SK-N-SH treated with all-trans-retinoic acid at 6 μM for 48 hours (cell line): ENCODE measurements around the gene UCMA.
"Not testable (repeated sequence)": the region's sequence is repeated elsewhere in the genome, so short reads cannot be mapped to it uniquely, and the experiment has no call there.

Source experiments
- ATAC-seq: fragments of 200-7000 bp; cut with Tn5 transposase; 3 replicates; pipeline ENCODE4 v1.9.1; 2020; ENCODE audit warnings: mild to moderate bottlenecking, moderate library complexity
- ARNTL ChIP-seq: fragments of 450-650 bp; formaldehyde crosslinking; IDR thresholded peaks from 2 replicates; pipeline ENCODE4 v1.5.0; 2020; ENCODE audit warnings: low read depth, mild to moderate bottlenecking, moderate library complexity, borderline replicate concordance
- BACH2 ChIP-seq: fragments of 250-450 bp; sonication (Bioruptor Pico); IDR thresholded peaks from 2 replicates; pipeline ENCODE4 v1.9.0; 2021; ENCODE audit warnings: mild to moderate bottlenecking, borderline replicate concordance
- CSDC2 ChIP-seq: fragments of 250-450 bp; sonication (Bioruptor Pico); IDR thresholded peaks from 2 replicates; pipeline ENCODE4 v1.5.0; 2020; ENCODE audit warnings: mild to moderate bottlenecking, moderate library complexity
- ESRRG ChIP-seq: fragments of 250-450 bp; sonication (Bioruptor Pico); IDR thresholded peaks from 2 replicates; pipeline ENCODE4 v1.6.1; 2021; ENCODE audit warnings: mild to moderate bottlenecking
- GLIS3 ChIP-seq: fragments of 250-450 bp; sonication (Bioruptor Pico); IDR thresholded peaks from 2 replicates; pipeline ENCODE4 v1.5.0; 2020; ENCODE audit warnings: mild to moderate bottlenecking, moderate library complexity
- ISL1 ChIP-seq: fragments of 250-450 bp; sonication (Bioruptor Pico); IDR thresholded peaks from 2 replicates; pipeline ENCODE4 v2.1.2; 2022; ENCODE audit warnings: mild to moderate bottlenecking, moderate library complexity
- OSR1 ChIP-seq: fragments of 250-450 bp; sonication (Bioruptor Pico); IDR thresholded peaks from 2 replicates; pipeline ENCODE4 v1.8.0; 2022; ENCODE audit warnings: moderate library complexity, mild to moderate bottlenecking, inconsistent platforms
- PPARA ChIP-seq: fragments of 250-450 bp; sonication (Bioruptor Pico); IDR thresholded peaks from 2 replicates; pipeline ENCODE4 v1.5.0; 2020; ENCODE audit warnings: mild to moderate bottlenecking, borderline replicate concordance
- RARB ChIP-seq: fragments of 250-450 bp; sonication (Bioruptor Pico); IDR thresholded peaks from 2 replicates; pipeline ENCODE4 v1.8.0; 2021; ENCODE audit warnings: mild to moderate bottlenecking, moderate library complexity
- TCF4 ChIP-seq: fragments of 250-450 bp; sonication (Bioruptor Pico); IDR thresholded peaks from 2 replicates; pipeline ENCODE4 v1.8.0; 2021; ENCODE audit warnings: mild to moderate bottlenecking, moderate library complexity, borderline replicate concordance
- TOX ChIP-seq: fragments of 250-450 bp; sonication (Bioruptor Pico); IDR thresholded peaks from 2 replicates; pipeline ENCODE4 v1.8.0; 2021; ENCODE audit warnings: mild to moderate bottlenecking, moderate library complexity, borderline replicate concordance
- ZC3H10 ChIP-seq: fragments of 250-450 bp; sonication (Bioruptor Pico); IDR thresholded peaks from 2 replicates; pipeline ENCODE4 v1.5.1; 2021; ENCODE audit warnings: mild to moderate bottlenecking, moderate library complexity
- ZFP3 ChIP-seq: fragments of 250-450 bp; sonication (Bioruptor Pico); IDR thresholded peaks from 2 replicates; pipeline ENCODE4 v1.5.0; 2020; ENCODE audit warnings: mild to moderate bottlenecking, moderate library complexity
- ZFP30 ChIP-seq: fragments of 450-650 bp; formaldehyde crosslinking; IDR thresholded peaks from 2 replicates; pipeline ENCODE4 v1.5.0; 2022; ENCODE audit warnings: mild to moderate bottlenecking, moderate library complexity
- ZNF565 ChIP-seq: fragments of 450-650 bp; formaldehyde crosslinking; conservative IDR thresholded peaks from 2 replicates; pipeline ENCODE4 v1.5.0; 2020; ENCODE audit warnings: low read depth, mild to moderate bottlenecking, moderate library complexity
- ZNF70 ChIP-seq: fragments of 450-650 bp; formaldehyde crosslinking; IDR thresholded peaks from 2 replicates; pipeline ENCODE4 v1.5.0; 2020; ENCODE audit warnings: mild to moderate bottlenecking, moderate library complexity
- ZNF8 ChIP-seq: fragments of 450-650 bp; formaldehyde crosslinking; IDR thresholded peaks from 2 replicates; pipeline ENCODE4 v1.5.0; 2020; ENCODE audit warnings: mild to moderate bottlenecking, moderate library complexity
- TF ChIP-seq, protein P1 (sequence below): fragments of 250-450 bp; sonication (Bioruptor Pico); IDR thresholded peaks from 2 replicates; pipeline ENCODE4 v1.8.0; 2020; ENCODE audit warnings: mild to moderate bottlenecking, moderate library complexity, borderline replicate concordance
- TF ChIP-seq, protein P2 (sequence below): fragments of 250-450 bp; sonication (Bioruptor Pico); IDR thresholded peaks from 2 replicates; pipeline ENCODE4 v1.8.0; 2021; ENCODE audit warnings: low read depth, mild to moderate bottlenecking, moderate library complexity, borderline replicate concordance
- TF ChIP-seq, protein P3 (sequence below): fragments of 250-450 bp; sonication (Bioruptor Pico); IDR thresholded peaks from 2 replicates; pipeline ENCODE4 v1.5.1; 2020; ENCODE audit warnings: low read depth, mild to moderate bottlenecking, moderate library complexity
- TF ChIP-seq, protein P4 (sequence below): fragments of 250-450 bp; sonication (Bioruptor Pico); IDR thresholded peaks from 2 replicates; pipeline ENCODE4 v1.5.1; 2021; ENCODE audit warnings: mild to moderate bottlenecking, moderate library complexity

UCMA gene

DNA sequence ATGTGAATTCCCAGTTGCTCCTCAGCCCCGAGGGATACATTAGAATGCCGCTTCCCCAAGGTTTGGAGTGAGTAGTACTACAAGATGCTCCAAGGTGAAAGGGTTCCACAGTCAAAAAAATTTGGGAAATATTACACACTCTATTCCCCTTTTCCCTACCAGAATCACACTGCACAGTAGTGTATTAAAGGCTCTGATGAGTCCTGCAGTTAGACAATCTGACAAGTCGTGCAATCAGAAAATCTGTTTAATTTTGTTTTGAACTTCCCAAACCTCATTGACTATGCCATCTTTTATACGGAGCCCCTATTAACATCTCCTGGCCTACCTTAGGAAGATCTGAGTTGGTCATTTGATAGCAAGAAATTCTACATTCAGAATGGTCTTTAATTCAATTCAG lies 13.6 kb upstream of the UCMA start:
- TF ChIP-seq BACH2 (CRISPR knock-in tag) = no peak
- TF ChIP-seq ZFP3 (CRISPR knock-in tag) = no peak
- no peak for TF ChIP-seq ZC3H10
- TF ChIP-seq, protein P1, sequence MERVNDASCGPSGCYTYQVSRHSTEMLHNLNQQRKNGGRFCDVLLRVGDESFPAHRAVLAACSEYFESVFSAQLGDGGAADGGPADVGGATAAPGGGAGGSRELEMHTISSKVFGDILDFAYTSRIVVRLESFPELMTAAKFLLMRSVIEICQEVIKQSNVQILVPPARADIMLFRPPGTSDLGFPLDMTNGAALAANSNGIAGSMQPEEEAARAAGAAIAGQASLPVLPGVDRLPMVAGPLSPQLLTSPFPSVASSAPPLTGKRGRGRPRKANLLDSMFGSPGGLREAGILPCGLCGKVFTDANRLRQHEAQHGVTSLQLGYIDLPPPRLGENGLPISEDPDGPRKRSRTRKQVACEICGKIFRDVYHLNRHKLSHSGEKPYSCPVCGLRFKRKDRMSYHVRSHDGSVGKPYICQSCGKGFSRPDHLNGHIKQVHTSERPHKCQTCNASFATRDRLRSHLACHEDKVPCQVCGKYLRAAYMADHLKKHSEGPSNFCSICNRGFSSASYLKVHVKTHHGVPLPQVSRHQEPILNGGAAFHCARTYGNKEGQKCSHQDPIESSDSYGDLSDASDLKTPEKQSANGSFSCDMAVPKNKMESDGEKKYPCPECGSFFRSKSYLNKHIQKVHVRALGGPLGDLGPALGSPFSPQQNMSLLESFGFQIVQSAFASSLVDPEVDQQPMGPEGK (CRISPR knock-in tag) = no peak
- TF ChIP-seq, protein P2, sequence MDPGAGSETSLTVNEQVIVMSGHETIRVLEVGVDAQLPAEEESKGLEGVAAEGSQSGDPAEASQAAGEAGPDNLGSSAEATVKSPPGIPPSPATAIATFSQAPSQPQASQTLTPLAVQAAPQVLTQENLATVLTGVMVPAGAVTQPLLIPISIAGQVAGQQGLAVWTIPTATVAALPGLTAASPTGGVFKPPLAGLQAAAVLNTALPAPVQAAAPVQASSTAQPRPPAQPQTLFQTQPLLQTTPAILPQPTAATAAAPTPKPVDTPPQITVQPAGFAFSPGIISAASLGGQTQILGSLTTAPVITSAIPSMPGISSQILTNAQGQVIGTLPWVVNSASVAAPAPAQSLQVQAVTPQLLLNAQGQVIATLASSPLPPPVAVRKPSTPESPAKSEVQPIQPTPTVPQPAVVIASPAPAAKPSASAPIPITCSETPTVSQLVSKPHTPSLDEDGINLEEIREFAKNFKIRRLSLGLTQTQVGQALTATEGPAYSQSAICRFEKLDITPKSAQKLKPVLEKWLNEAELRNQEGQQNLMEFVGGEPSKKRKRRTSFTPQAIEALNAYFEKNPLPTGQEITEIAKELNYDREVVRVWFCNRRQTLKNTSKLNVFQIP (CRISPR knock-in tag) = no peak
- TF ChIP-seq RARB (CRISPR knock-in tag) = no peak
- no peak for TF ChIP-seq ISL1 (CRISPR knock-in tag)
- TF ChIP-seq PPARA (CRISPR knock-in tag) = no peak
- TF ChIP-seq ZNF565 = no peak
- TF ChIP-seq, protein P3, sequence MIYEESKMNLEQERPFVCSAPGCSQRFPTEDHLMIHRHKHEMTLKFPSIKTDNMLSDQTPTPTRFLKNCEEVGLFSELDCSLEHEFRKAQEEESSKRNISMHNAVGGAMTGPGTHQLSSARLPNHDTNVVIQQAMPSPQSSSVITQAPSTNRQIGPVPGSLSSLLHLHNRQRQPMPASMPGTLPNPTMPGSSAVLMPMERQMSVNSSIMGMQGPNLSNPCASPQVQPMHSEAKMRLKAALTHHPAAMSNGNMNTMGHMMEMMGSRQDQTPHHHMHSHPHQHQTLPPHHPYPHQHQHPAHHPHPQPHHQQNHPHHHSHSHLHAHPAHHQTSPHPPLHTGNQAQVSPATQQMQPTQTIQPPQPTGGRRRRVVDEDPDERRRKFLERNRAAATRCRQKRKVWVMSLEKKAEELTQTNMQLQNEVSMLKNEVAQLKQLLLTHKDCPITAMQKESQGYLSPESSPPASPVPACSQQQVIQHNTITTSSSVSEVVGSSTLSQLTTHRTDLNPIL (CRISPR knock-in tag) = no peak
- no peak for TF ChIP-seq ESRRG (CRISPR knock-in tag)
- TF ChIP-seq TCF4 (CRISPR knock-in tag) = no peak
- ATAC-seq = no peak

DNA sequence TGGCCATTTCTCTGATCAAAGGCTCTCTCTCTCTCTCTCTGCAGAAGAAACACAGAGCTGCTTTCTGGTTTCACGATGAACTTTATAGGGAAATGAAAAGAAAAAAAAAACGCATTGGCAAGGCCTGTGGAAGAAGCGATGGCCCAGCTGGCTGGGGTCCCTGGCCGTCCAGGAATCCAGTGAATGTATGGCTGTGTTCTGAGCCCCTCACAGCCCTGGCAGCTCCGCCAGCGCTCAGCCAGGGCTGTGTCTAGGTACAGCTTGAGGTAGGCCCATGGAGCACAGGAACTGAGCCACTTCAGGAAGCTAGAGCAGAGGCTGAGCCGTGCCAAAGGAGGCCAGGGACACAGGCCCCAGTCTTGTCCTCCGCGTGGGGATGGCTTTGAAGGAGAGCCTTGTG lies 13.1 kb upstream of the UCMA start:
- TF ChIP-seq, protein P4, sequence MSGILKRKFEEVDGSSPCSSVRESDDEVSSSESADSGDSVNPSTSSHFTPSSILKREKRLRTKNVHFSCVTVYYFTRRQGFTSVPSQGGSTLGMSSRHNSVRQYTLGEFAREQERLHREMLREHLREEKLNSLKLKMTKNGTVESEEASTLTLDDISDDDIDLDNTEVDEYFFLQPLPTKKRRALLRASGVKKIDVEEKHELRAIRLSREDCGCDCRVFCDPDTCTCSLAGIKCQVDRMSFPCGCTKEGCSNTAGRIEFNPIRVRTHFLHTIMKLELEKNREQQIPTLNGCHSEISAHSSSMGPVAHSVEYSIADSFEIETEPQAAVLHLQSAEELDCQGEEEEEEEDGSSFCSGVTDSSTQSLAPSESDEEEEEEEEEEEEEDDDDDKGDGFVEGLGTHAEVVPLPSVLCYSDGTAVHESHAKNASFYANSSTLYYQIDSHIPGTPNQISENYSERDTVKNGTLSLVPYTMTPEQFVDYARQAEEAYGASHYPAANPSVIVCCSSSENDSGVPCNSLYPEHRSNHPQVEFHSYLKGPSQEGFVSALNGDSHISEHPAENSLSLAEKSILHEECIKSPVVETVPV (CRISPR knock-in tag) = no peak
- TF ChIP-seq ARNTL (CRISPR knock-in tag) (no peak), ISL1 (CRISPR knock-in tag) (no peak), ZC3H10 (no peak), ZFP30 (CRISPR knock-in tag) (no peak), ZNF565 (no peak), RARB (CRISPR knock-in tag) (no peak), ZFP3 (CRISPR knock-in tag) (no peak), ESRRG (CRISPR knock-in tag) (no peak), ZNF70 (CRISPR knock-in tag) (no peak)
- TF ChIP-seq, protein P1 (CRISPR knock-in tag) = no peak
- ATAC-seq = no peak

DNA sequence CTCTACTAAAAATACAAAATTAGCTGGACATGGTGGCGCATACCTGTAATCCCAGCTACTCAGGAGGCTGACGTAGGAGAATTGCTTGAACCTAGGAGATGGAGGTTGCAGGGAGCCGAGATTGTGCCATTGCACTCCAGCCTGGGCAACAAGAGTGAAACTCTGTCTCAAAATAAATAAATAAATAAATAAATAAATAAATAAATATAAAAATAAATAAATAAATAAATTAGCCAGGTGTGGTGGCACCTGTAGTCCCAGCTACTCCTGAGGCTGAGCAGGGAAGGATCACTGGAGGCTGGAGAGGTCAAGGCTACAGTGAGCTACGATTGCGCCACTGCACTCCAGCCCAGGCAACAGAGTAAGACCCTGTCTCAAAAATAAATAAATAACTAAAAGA lies 8.1 kb upstream of the UCMA start:
- ATAC-seq = not testable (repeated sequence)

DNA sequence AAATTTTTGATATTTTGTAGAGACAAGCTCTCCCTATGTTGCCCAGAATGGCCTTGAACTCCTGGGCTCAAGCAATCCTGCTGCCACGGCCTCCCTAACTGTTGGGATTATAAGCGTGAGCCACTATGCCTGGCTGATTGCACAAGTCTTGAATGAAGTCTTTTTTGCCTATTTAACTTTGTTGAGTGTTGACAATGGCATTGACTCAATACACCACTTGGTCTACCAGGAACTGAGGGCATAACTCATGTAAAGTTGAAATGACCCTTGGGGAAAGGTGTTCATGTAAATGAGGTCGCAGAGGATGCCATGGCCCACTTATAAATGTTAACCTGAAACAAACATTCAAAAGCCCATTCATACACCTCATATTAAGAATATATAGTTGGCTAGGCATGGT lies 7.4 kb upstream of the UCMA start:
- no peak for ATAC-seq
- TF ChIP-seq, protein P1 (CRISPR knock-in tag) = no peak
- TF ChIP-seq ZNF565 = no peak
- TF ChIP-seq ZFP30 (CRISPR knock-in tag) = no peak
- TF ChIP-seq CSDC2 (CRISPR knock-in tag) = no peak
- no peak for TF ChIP-seq ZFP3 (CRISPR knock-in tag)
- TF ChIP-seq GLIS3 (CRISPR knock-in tag) = no peak
- no peak for TF ChIP-seq TOX (CRISPR knock-in tag)
- no peak for TF ChIP-seq RARB (CRISPR knock-in tag)
- TF ChIP-seq ZNF8 (CRISPR knock-in tag) = no peak
- TF ChIP-seq OSR1 (CRISPR knock-in tag) = no peak
- TF ChIP-seq, protein P2 (CRISPR knock-in tag) = no peak
- TF ChIP-seq ISL1 (CRISPR knock-in tag) = no peak
- no peak for TF ChIP-seq BACH2 (CRISPR knock-in tag)
